Smooth muscle cell (in vitro differentiated cells): Measurements from ENCODE around the gene LOXL1. TPM values are rescaled to one million over a fixed set of nuclear protein-coding genes. Genes with fewer than 3 reads are reported as not detected.
A peak's percentile ranks its signal among the peaks of the same experiment; 100 is the strongest.

Experiments used
- DNase-seq: peaks from one replicate; lab custom pipeline; 2025; ENCODE audit not compliant: unreplicated experiment; lab: John Stamatoyannopoulos, UW
- H2AFZ ChIP-seq: fragments of 200-600 bp; sonication (generic); 2 replicates; pipeline ENCODE4 v1.6.0; 2016; ENCODE audit warnings: antibody characterized with exemption, low read depth, mild to moderate bottlenecking
- H3F3A ChIP-seq: fragments of 200-600 bp; sonication (generic); 2 replicates; pipeline ENCODE4 v1.6.0; 2017; ENCODE audit warnings: antibody characterized with exemption, low read depth
- H3K27ac ChIP-seq: fragments of 200-600 bp; sonication (generic); 2 replicates; pipeline ENCODE4 v1.5.1; 2016; ENCODE audit warnings: low read depth, mild to moderate bottlenecking
- H3K27me3 ChIP-seq: fragments of 200-600 bp; sonication (generic); 2 replicates; pipeline ENCODE4 v1.6.1; 2016; ENCODE audit warnings: low read depth, mild to moderate bottlenecking
- H3K36me3 ChIP-seq: fragments of 200-600 bp; sonication (generic); 2 replicates; pipeline ENCODE4 v1.5.1; 2016; ENCODE audit warnings: low read depth
- H3K4me1 ChIP-seq: fragments of 200-600 bp; sonication (generic); 2 replicates; pipeline ENCODE4 v1.5.1; 2016; ENCODE audit warnings: low read depth
- H3K4me2 ChIP-seq: fragments of 200-600 bp; sonication (generic); 2 replicates; pipeline ENCODE4 v1.6.0; 2016; ENCODE audit warnings: mild to moderate bottlenecking
- H3K4me3 ChIP-seq: fragments of 200-600 bp; sonication (generic); 2 replicates; pipeline ENCODE4 v1.5.1; 2016; ENCODE audit warnings: mild to moderate bottlenecking
- H3K79me2 ChIP-seq: fragments of 200-600 bp; sonication (generic); 2 replicates; pipeline ENCODE4 v1.6.0; 2016; ENCODE audit warnings: low read depth, mild to moderate bottlenecking
- H3K9ac ChIP-seq: fragments of 200-600 bp; sonication (generic); 2 replicates; pipeline ENCODE4 v1.6.0; 2016; ENCODE audit warnings: low read depth
- H3K9me3 ChIP-seq: fragments of 200-600 bp; sonication (generic); replicated peaks from 2 replicates; pipeline ENCODE4 v1.5.1; 2016; ENCODE audit warnings: low read depth
- H4K20me1 ChIP-seq: fragments of 200-600 bp; sonication (generic); 2 replicates; pipeline ENCODE4 v1.6.0; 2016; ENCODE audit warnings: low read depth
- WGBS: methylation state at CpG from one replicate; pipeline ENCODE4 v1.1.7; 2016; ENCODE audit warnings: low lambda C conversion rate; 5-methylcytosine and 5-hydroxymethylcytosine counted together
- polyA plus RNA-seq: library from polyadenylated mRNA; unstranded; fragments of >200 nt; fragmentation: Nextera tagmentation; extraction: Ambion mirVana; gene quantifications from 2 replicates; pipeline ENCODE4 v1.2.1, GENCODE V29; 2016
- total RNA-seq: library from RNA; depleted of rRNA; stranded (reverse); fragments of >200 nt; gene quantifications from 2 replicates; pipeline ENCODE4 v1.2.3, GENCODE V29; 2014
- TF ChIP-seq, protein P1 (sequence below): fragments of 200-600 bp; sonication (generic); IDR thresholded peaks from 2 replicates; pipeline ENCODE4 v1.5.1; 2017; ENCODE audit warnings: borderline replicate concordance, mild to moderate bottlenecking, antibody characterized with exemption; ENCODE audit not compliant: insufficient read depth, poor library complexity, severe bottlenecking

LOXL1 gene
- total and polyA plus RNA-seq, 2 experiments from 2014 or later, result 252 to 899 TPM

DNA sequence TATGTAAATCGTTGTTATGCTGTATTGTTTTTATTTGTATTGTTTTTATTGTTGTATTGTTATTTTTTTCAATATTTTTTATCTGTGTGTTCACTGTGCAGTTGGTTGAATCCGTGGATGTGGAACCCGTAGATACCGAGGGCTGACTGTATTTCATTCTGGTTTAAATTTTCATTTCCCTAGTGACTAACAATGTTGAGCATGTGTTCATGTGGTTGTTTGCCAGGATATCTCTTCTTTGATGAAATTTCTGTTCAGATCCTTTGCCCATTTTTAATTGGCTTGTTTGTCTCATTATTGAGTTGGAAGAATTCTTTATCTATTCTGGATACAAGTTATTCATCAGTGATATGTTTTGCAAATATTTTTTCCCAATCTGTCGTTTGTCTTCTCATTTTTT is 36.2 kb downstream of the LOXL1 start:
- Histone ChIP-seq H3K4me3 (no peak overlapping the region), H3K9ac (no peak overlapping the region), H3K27me3 (no peaks in the 10 kb centered on the region), H3K4me2 (no peak overlapping the region), H3K4me1 (peaks cover 13% of the 10 kb centered on the region), H2AFZ (no peak overlapping the region), H3F3A (peaks cover 8% of the 10 kb centered on the region), H3K27ac (no peak overlapping the region), H4K20me1 (no peaks in the 10 kb centered on the region), H3K9me3 (no peaks in the 10 kb centered on the region), H3K79me2 (no peaks in the 10 kb centered on the region), H3K36me3 (no peaks in the 10 kb centered on the region)
- 56% methylated on average over 5 of the region's 5 CpGs for WGBS
- no peak for DNase-seq
- TF ChIP-seq, protein P1, sequence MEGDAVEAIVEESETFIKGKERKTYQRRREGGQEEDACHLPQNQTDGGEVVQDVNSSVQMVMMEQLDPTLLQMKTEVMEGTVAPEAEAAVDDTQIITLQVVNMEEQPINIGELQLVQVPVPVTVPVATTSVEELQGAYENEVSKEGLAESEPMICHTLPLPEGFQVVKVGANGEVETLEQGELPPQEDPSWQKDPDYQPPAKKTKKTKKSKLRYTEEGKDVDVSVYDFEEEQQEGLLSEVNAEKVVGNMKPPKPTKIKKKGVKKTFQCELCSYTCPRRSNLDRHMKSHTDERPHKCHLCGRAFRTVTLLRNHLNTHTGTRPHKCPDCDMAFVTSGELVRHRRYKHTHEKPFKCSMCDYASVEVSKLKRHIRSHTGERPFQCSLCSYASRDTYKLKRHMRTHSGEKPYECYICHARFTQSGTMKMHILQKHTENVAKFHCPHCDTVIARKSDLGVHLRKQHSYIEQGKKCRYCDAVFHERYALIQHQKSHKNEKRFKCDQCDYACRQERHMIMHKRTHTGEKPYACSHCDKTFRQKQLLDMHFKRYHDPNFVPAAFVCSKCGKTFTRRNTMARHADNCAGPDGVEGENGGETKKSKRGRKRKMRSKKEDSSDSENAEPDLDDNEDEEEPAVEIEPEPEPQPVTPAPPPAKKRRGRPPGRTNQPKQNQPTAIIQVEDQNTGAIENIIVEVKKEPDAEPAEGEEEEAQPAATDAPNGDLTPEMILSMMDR, result no peak

DNA sequence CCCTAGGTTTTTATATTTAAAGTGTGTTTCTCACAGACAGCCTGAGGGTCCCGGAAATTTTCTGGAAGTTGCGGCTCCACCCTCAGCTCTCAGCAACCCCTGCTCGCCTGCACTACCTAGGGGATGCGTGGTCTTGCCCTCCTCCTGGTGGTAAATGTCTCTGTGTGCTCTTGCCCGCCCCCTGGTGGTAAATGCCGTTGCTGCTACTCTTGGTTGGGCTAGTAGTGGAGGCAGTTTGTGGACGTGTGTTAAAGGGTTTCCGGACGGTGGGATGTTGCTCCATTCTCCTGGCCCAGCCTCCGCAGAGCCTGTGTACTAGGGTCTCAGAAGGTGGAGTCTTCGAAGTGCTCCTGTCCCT is 38.5 kb downstream of the LOXL1 start:
- no peaks in the 10 kb centered on the region for H3K27me3 ChIP-seq
- no peak overlapping the region for H3K9ac ChIP-seq
- WGBS, result 15% methylated on average over 11 of the region's 11 CpGs
- H3K4me1 ChIP-seq, result peaks cover 13% of the 10 kb centered on the region
- TF ChIP-seq, protein P1, result peak; percentile 96
- no peaks in the 10 kb centered on the region for H3K9me3 ChIP-seq
- H4K20me1 ChIP-seq, result no peaks in the 10 kb centered on the region
- H3F3A ChIP-seq, result peaks cover 8% of the 10 kb centered on the region
- H3K36me3 ChIP-seq, result no peaks in the 10 kb centered on the region
- peak overlapping the region; percentile 76 for H3K4me2 ChIP-seq
- H3K79me2 ChIP-seq, result no peaks in the 10 kb centered on the region
- no peak overlapping the region for H2AFZ ChIP-seq
- peak overlapping the region; percentile 37 for H3K27ac ChIP-seq
- H3K4me3 ChIP-seq, result no peak overlapping the region
- peak; percentile 71 for DNase-seq

DNA sequence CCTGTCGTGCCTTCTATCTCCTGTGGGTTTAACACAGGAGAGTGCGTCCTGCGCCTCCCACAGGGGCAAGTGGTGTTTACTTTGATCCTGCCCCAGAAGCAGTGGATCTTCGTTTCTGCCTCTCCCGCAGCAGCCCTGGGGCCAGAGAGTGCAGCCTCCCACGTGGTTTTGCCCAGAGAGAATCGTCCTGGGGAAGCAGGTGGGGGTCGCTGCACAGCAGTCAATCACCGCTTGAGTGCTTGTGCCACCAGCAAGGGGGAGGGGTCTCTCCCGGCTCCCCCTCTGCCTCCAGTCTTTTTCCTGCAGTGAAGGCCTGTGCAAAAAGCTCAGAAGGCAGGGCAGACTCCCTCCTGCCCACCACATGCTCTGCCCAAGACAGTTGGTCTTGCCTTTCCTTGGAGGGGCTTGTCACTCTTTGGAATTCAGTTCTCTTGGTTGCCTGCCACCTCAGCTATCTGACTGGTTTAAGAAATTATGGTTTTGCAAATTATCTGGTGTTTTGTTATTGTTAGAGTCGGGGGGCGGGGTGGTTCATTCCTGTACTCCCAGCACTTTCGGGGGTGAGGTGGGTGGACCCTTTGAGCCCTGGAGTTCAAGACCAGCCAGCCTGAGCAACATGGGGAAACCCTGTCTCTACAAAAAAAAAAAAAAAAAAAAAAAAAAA is 39.0 kb downstream of the LOXL1 start:
- Histone ChIP-seq H3K27ac (peak overlapping the region; percentile 37), H2AFZ (no peak overlapping the region), H3K27me3 (no peaks in the 10 kb centered on the region), H3K4me1 (peaks cover 13% of the 10 kb centered on the region), H3K4me2 (peak overlapping the region; percentile 76), H3K36me3 (no peaks in the 10 kb centered on the region), H3K9me3 (no peaks in the 10 kb centered on the region), H4K20me1 (no peaks in the 10 kb centered on the region), H3K9ac (no peak overlapping the region), H3K79me2 (no peaks in the 10 kb centered on the region), H3F3A (peaks cover 8% of the 10 kb centered on the region), H3K4me3 (no peak overlapping the region)
- TF ChIP-seq, protein P1, result no peak
- WGBS, result 35% methylated on average over 13 of the region's 13 CpGs
- DNase-seq, result no peak

DNA sequence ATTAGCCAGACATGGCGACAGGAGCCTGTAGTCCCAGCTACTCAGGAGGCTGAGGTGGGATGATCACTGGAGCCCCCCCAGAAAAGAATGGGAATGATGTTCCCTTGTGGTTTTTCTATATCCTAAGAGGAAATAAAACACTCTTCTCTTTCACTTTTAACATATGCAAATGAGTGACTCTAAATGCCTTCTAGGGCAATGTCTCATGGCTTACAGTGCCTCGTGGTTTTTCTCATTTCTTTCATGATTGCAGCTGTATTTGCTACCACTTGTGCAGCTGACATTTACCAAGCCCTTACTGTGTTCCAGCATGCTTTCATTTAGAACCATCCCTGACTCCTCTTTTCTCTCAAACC is 39.5 kb downstream of the LOXL1 start:
- TF ChIP-seq, protein P1, result no peak
- Histone ChIP-seq H4K20me1 (no peaks in the 10 kb centered on the region), H2AFZ (no peak overlapping the region), H3K9me3 (no peaks in the 10 kb centered on the region), H3K79me2 (no peaks in the 10 kb centered on the region), H3K27me3 (no peaks in the 10 kb centered on the region), H3K27ac (peak overlapping the region; percentile 37), H3K36me3 (no peaks in the 10 kb centered on the region), H3K4me3 (no peak overlapping the region), H3K9ac (no peak overlapping the region), H3K4me1 (peaks cover 13% of the 10 kb centered on the region), H3F3A (peaks cover 8% of the 10 kb centered on the region), H3K4me2 (peak overlapping the region; percentile 76)
- 40% methylated on average over 2 of the region's 2 CpGs for WGBS
- DNase-seq, result no peak
